Calu3 (cell line): ENCODE data around the gene GDPD5. TPM values are rescaled to one million over a fixed set of nuclear protein-coding genes. Genes with fewer than 3 reads are reported as not detected.
A peak's percentile ranks its signal among the peaks of the same experiment; 100 is the strongest.

Experiments
- BruUV-seq: library from RNA; stranded (reverse); fragments of 400-500 nt; replicated peaks from 2 replicates; lab custom pipeline; 2021; lab: Mats Ljungman, UMichigan
- CTCF ChIA-PET: fragments of 300-600 bp; sonication (Branson Sonifier 250); formaldehyde crosslinking; loops from one replicate; lab custom pipeline; 2022; ENCODE audit warnings: antibody characterized with exemption; lab: Charles Lee
- DNase-seq: peaks from one replicate; pipeline ENCODE4 v3.0.0; 2022
- H3K27ac Mint-ChIP-seq: one replicate; pipeline ENCODE4 v1.8.0; 2022; ENCODE audit warnings: mixed read lengths; ENCODE audit not compliant: unreplicated experiment
- H3K27me3 Mint-ChIP-seq: one replicate; pipeline ENCODE4 v1.8.0; 2022; ENCODE audit warnings: mixed read lengths; ENCODE audit not compliant: unreplicated experiment
- H3K36me3 Mint-ChIP-seq: one replicate; pipeline ENCODE4 v1.8.0; 2022; ENCODE audit warnings: mild to moderate bottlenecking, moderate library complexity, mixed read lengths; ENCODE audit not compliant: insufficient read depth, unreplicated experiment
- H3K4me1 Mint-ChIP-seq: one replicate; pipeline ENCODE4 v1.8.0; 2022; ENCODE audit warnings: mild to moderate bottlenecking, low read depth, mixed read lengths; ENCODE audit not compliant: unreplicated experiment
- H3K4me3 Mint-ChIP-seq: one replicate; pipeline ENCODE4 v1.8.0; 2022; ENCODE audit warnings: mild to moderate bottlenecking, low read depth, moderate library complexity, mixed read lengths; ENCODE audit not compliant: unreplicated experiment
- H3K9me3 Mint-ChIP-seq: one replicate; pipeline ENCODE4 v1.8.0; 2022; ENCODE audit warnings: low read depth, mixed read lengths; ENCODE audit not compliant: unreplicated experiment
- intact Hi-C: fragments of 100-400 bp; cut with micrococcal nuclease; formaldehyde crosslinking; loops from one replicate; pipeline ENCODE4 v1.10.0; 2022; ENCODE audit not compliant: unreplicated experiment
- total RNA-seq: library from RNA; stranded (reverse); gene quantifications from 2 replicates; pipeline ENCODE4 v1.2.3, GENCODE V29; 2022
- TF ChIP-seq, protein P1 (sequence below): fragments of 200-600 bp; IDR thresholded peaks from one replicate; pipeline ENCODE4 v1.8.0; 2022; ENCODE audit warnings: antibody characterized with exemption; ENCODE audit not compliant: unreplicated experiment

Gene GDPD5
- total RNA-seq, 1 experiment from 2014 or later: 7.0 TPM

DNA sequence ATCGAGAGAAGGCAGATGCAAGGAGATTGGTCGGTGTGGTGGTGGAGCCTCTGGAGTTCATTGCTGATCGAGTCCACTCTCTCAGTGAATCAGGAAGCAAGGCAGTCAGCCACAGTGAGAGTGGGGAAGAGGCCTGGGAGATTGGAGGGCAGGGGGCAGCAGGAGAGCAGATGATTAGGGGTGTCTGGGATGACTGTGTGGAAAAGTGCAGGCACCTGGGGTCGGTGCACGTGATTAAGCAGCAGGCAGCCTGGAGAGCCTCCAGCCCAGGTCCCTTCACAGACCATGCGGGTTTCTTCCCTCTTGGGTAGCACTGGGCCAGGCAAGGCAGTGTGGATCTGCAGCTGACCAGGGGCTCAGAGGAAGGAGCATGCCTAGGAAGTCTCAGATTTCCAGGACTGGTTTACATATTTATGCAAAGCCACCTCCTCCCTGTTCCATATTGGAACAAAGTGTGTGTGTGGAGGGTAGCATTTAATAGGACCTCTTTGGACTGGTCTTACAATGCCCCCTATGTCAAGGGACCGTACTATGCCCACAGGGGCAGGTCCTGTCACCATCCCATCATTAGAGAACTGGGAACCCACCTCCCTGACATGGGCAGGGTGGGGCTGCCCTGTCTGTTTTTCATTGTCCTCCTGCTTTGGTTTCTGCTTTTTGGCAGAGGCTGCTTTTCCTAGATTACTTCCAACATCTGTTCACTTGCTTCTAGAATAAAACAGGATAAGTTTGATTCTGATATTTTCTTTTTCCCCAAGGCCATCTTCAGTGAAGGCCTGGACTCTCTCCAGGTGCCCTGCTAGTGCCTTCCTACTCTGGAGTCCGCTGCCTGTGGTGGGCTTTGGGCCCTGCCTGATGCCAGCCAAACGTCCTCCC lies 14.0 kb upstream of the GDPD5 start:
- no peak for DNase-seq
- Mint-ChIP-seq H3K27me3 (no peaks in the 10 kb centered on the region), H3K4me1 (peaks cover 22% of the 10 kb centered on the region), H3K27ac (no peak overlapping the region), H3K4me3 (no peak overlapping the region), H3K36me3 (no peaks in the 10 kb centered on the region), H3K9me3 (no peaks in the 10 kb centered on the region)
- intact Hi-C loops: no loop called here
- no TSS peak for BruUV-seq
- CTCF ChIA-PET: no interaction called here
- TF ChIP-seq, protein P1, sequence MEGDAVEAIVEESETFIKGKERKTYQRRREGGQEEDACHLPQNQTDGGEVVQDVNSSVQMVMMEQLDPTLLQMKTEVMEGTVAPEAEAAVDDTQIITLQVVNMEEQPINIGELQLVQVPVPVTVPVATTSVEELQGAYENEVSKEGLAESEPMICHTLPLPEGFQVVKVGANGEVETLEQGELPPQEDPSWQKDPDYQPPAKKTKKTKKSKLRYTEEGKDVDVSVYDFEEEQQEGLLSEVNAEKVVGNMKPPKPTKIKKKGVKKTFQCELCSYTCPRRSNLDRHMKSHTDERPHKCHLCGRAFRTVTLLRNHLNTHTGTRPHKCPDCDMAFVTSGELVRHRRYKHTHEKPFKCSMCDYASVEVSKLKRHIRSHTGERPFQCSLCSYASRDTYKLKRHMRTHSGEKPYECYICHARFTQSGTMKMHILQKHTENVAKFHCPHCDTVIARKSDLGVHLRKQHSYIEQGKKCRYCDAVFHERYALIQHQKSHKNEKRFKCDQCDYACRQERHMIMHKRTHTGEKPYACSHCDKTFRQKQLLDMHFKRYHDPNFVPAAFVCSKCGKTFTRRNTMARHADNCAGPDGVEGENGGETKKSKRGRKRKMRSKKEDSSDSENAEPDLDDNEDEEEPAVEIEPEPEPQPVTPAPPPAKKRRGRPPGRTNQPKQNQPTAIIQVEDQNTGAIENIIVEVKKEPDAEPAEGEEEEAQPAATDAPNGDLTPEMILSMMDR: no peak

DNA sequence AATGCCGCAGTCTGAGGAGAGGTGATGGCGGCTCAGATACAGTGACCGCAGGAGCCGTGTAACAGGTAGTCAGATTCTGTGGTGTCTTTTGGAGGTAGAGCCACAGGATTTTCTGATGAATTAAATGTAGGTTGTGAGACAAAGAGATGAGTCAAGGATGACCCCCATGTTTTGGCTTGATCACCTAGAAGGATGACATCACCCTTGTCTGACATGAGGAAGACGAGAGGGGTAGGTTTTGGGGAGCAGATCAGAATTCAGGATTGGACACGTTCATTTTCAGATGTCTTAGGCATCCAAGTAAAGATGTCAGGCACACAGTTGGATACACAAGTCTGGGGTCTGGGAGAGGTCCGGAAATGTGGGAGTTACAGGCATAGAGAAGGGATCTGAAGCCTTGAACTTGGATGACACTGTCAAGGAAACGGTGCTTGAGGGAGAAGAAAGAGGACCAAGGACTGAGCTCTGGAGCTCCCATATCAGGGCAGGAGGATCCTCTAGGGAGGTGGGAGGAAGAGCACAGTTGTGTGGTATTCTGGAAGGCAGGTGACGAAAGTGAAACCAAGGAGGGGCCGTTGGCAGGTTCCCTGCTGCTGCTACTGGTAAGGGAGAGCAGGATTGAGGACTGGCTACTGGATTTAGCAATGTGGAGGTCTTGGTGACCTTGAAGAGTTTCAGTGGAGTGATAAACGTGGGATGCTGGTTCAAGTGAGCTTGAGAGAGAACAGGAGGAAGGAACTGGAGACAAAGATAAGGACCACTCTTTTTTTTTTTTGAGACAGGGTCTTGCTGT lies 12.6 kb upstream of the GDPD5 start:
- BruUV-seq: no TSS peak
- Mint-ChIP-seq H3K27ac (no peak overlapping the region), H3K4me3 (no peak overlapping the region), H3K9me3 (no peaks in the 10 kb centered on the region), H3K27me3 (no peaks in the 10 kb centered on the region), H3K4me1 (peaks cover 28% of the 10 kb centered on the region), H3K36me3 (no peaks in the 10 kb centered on the region)
- intact Hi-C loops: no loop called here
- CTCF ChIA-PET: no interaction called here
- TF ChIP-seq, protein P1: no peak
- DNase-seq: no peak

DNA sequence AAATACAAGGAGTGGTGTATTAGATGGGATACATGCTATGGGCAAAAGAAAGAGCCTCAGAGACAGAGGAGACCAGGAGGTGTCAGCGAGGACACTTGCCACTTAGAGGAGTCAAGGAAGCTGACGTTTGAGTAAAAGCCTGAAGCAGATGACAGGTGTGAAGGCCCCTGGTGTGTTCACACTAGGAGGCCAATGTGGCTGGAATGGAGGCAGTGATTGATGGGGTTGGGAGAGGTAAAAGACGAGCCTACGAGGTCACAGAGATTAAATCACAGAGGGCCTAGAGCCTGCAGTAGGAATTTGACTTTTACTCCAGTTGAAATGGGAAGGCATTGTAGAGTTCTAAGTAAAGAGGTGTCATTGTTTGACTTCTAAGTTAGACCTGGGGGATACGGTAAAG lies 12.0 kb upstream of the GDPD5 start:
- intact Hi-C loops: no loop called here
- CTCF ChIA-PET: interaction anchor here (1.1 kb wide), 1 partner anchor 168 kb away, joined by 3 read pairs; no protein-coding TSS in a partner anchor
- H3K27ac Mint-ChIP-seq: peak overlapping the region; percentile 9
- no peaks in the 10 kb centered on the region for H3K36me3 Mint-ChIP-seq
- H3K9me3 Mint-ChIP-seq: no peaks in the 10 kb centered on the region
- no peak for DNase-seq
- peak overlapping the region; percentile 7 for H3K4me3 Mint-ChIP-seq
- H3K27me3 Mint-ChIP-seq: no peaks in the 10 kb centered on the region
- BruUV-seq: no TSS peak
- TF ChIP-seq, protein P1: no peak
- H3K4me1 Mint-ChIP-seq: peaks cover 28% of the 10 kb centered on the region

DNA sequence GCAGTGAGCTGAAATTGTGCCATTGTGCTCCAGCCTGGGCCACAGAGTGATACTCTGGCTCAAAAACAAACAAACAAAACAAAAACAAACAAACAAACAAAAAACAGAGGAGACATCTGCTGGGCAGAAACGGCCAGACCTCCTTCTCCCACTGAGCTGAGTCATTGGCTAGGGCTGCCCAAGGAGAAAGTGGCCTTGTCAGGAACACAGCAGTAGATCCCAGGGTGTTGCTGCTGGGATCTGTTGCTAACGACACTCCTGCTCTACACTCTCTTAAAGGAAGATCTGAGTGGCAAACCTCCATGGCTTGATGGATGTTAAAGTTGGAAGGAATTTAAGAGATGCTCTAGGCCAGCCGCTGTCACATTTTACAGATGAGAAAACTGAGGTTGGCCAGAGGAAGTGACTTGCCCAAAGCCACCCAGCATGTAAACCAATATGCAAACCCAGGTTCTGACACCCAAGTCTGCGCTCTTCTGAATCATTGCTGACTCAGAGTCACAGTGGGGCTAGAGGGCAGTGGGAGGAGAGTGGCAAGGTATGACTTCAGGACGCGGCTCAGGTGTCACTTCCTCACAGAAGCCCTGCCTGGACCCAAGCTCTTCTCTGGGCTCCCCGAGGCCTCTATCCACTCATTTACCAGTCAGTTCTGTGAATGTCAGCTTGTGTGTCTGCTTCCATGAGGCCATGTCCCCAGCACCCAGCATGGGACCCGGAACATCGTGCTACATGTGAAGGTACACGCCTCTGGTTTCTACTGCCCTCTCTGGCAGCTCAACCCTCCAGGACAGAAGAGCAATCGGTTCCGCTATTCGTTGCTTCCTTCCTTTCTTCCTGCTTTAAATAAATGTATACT lies 11.3 kb upstream of the GDPD5 start:
- peak overlapping the region; percentile 9 for H3K27ac Mint-ChIP-seq

More for the DNA sequence above, 11.3 kb upstream of the GDPD5 start:
- intact Hi-C loops: no loop called here
- no peaks in the 10 kb centered on the region for H3K9me3 Mint-ChIP-seq
- no peaks in the 10 kb centered on the region for H3K27me3 Mint-ChIP-seq
- no TSS peak for BruUV-seq
- CTCF ChIA-PET: interaction anchor here (1.1 kb wide), 1 partner anchor 169 kb away, joined by 3 read pairs; no protein-coding TSS in a partner anchor
- H3K36me3 Mint-ChIP-seq: no peaks in the 10 kb centered on the region
- H3K4me1 Mint-ChIP-seq: peaks cover 28% of the 10 kb centered on the region
- peak; percentile 69 for DNase-seq
- H3K4me3 Mint-ChIP-seq: peak overlapping the region; percentile 7
- TF ChIP-seq, protein P1: no peak
